GM12878 (cell line): Measurements from ENCODE around the gene SOBP. TPM values are rescaled to one million over a fixed set of nuclear protein-coding genes. Genes with fewer than 3 reads are reported as not detected.

Experiments used
- CBX3 ChIP-seq: fragments of 200-600 bp; sonication (generic); IDR thresholded peaks from 2 replicates; pipeline ENCODE4 v1.6.1; 2016; ENCODE audit warnings: low read depth, borderline replicate concordance
- CREB1 ChIP-seq: IDR thresholded peaks from 2 replicates; pipeline ENCODE4 v1.6.1; 2012; ENCODE audit warnings: low read depth, mild to moderate bottlenecking, inconsistent platforms
- EP300 ChIP-seq, 2 experiments: fragments of 150-350 bp in 1 of 2; IDR thresholded peaks; 2 replicates each; pipeline ENCODE4 v1.6.1; 2011 to 2012; ENCODE audit warnings: low read depth in 2 of 2, low read length in 2 of 2, borderline replicate concordance in 1 of 2, improper control_type of control experiment in 1 of 2, inconsistent platforms in 1 of 2; ENCODE audit not compliant: control insufficient read depth in 1 of 2
- EZH2 ChIP-seq: IDR thresholded peaks from 2 replicates; pipeline ENCODE4 v1.6.1; 2012; ENCODE audit warnings: low read depth, mild to moderate bottlenecking, control low read depth, inconsistent platforms, low read length, borderline replicate concordance; ENCODE audit not compliant: control insufficient read depth
- GATAD2B ChIP-seq: fragments of 450-650 bp; conservative IDR thresholded peaks from 2 replicates; pipeline ENCODE4 v1.6.1; 2017; ENCODE audit warnings: low read depth, mild to moderate bottlenecking, moderate library complexity
- HDAC2 ChIP-seq: fragments of 200-600 bp; sonication (generic); IDR thresholded peaks from 2 replicates; pipeline ENCODE4 v1.6.1; 2017
- HDAC6 ChIP-seq: fragments of 200-600 bp; sonication (generic); IDR thresholded peaks from one replicate; pipeline ENCODE4 v1.8.0; 2017; ENCODE audit warnings: antibody characterized with exemption; ENCODE audit not compliant: unreplicated experiment
- HSF1 ChIP-seq: fragments of 150-350 bp; IDR thresholded peaks from 2 replicates; pipeline ENCODE4 v1.6.1; 2014; ENCODE audit warnings: mild to moderate bottlenecking, low read depth, low read length
- IRF5 ChIP-seq: fragments of 450-650 bp; IDR thresholded peaks from 2 replicates; pipeline ENCODE4 v1.6.1; 2017; ENCODE audit warnings: borderline replicate concordance
- JUND ChIP-seq: IDR thresholded peaks from 2 replicates; pipeline ENCODE4 v1.6.1; 2012; ENCODE audit warnings: low read depth, mild to moderate bottlenecking, low read length, improper control_type of control experiment, moderate library complexity
- LARP7 ChIP-seq: fragments of 450-650 bp; IDR thresholded peaks from 2 replicates; pipeline ENCODE4 v1.6.1; 2017; ENCODE audit warnings: mild to moderate bottlenecking
- MEF2B ChIP-seq: fragments of 450-650 bp; IDR thresholded peaks from 2 replicates; pipeline ENCODE4 v1.6.1; 2018; ENCODE audit warnings: mild to moderate bottlenecking, moderate library complexity; ENCODE audit not compliant: partially characterized antibody, poor library complexity, severe bottlenecking
- MTA3 ChIP-seq: IDR thresholded peaks from 2 replicates; pipeline ENCODE4 v1.6.1; 2012; ENCODE audit warnings: low read length, inconsistent platforms, borderline replicate concordance
- MYB ChIP-seq: fragments of 150-350 bp; IDR thresholded peaks from 2 replicates; pipeline ENCODE4 v1.6.1; 2014; ENCODE audit warnings: mild to moderate bottlenecking, low read depth, low read length, borderline replicate concordance
- MYC ChIP-seq: IDR thresholded peaks from 2 replicates; pipeline ENCODE4 v1.6.1; 2011; ENCODE audit warnings: mild to moderate bottlenecking, low read length, moderate library complexity, inconsistent platforms; ENCODE audit not compliant: insufficient read depth, insufficient replicate concordance, insufficient read length, severe bottlenecking
- PKNOX1 ChIP-seq: fragments of 450-650 bp; IDR thresholded peaks from 2 replicates; pipeline ENCODE4 v1.6.1; 2016; ENCODE audit warnings: mild to moderate bottlenecking
- POLR2A ChIP-seq: IDR thresholded peaks from 2 replicates; pipeline ENCODE4 v1.6.1; 2011; ENCODE audit warnings: low read depth, mild to moderate bottlenecking, low read length
- SMAD5 ChIP-seq: IDR thresholded peaks from 2 replicates; pipeline ENCODE4 v1.6.1; 2016; ENCODE audit warnings: antibody characterized with exemption, low read depth
- SREBF2 ChIP-seq: IDR thresholded peaks from 2 replicates; pipeline ENCODE4 v1.6.1; 2012; ENCODE audit warnings: mild to moderate bottlenecking, low read length
- STAT3 ChIP-seq: IDR thresholded peaks from 2 replicates; pipeline ENCODE4 v1.6.1; 2011; ENCODE audit warnings: low read depth, low read length, improper control_type of control experiment
- ZBED1 ChIP-seq: IDR thresholded peaks from 2 replicates; pipeline ENCODE4 v1.6.1; 2016; ENCODE audit warnings: borderline replicate concordance
- ZNF217 ChIP-seq: fragments of 450-650 bp; IDR thresholded peaks from 2 replicates; pipeline ENCODE4 v1.6.1; 2017; ENCODE audit warnings: antibody characterized with exemption, mild to moderate bottlenecking
- polyA plus RNA-seq, 11 experiments: library from polyadenylated mRNA; depleted of rRNA in 4 of 11; unstranded in 6 of 11; stranded (reverse) in 5 of 11; fragments of >200 nt; fragmentation: Nextera tagmentation in 4 of 11; fragmentation: Illumina TruSeq in 1 of 11; extraction: Ambion mirVana in 4 of 11; extraction: Trizol in 1 of 11; gene quantifications; 1 replicate in 1 of 11; 2 replicates in 10 of 11; pipeline versions ENCODE4 v1.2.1 to v1.2.3, GENCODE V29; 2011 to 2016; ENCODE audit warnings: inconsistent platforms in 2 of 11, missing spikeins in 2 of 11, low read depth in 1 of 11
- total RNA-seq, 4 experiments: library from RNA; depleted of rRNA in 3 of 4; stranded (reverse); fragments of >200 nt in 3 of 4; fragmentation: Illumina TruSeq in 1 of 4; extraction: Trizol in 1 of 4; gene quantifications; 2 replicates each; pipeline versions ENCODE4 v1.2.1 to v1.2.3, GENCODE V29; 2013 to 2021
- TF ChIP-seq, protein P1 (sequence below), 3 experiments: IDR thresholded peaks in 2 of 3; conservative IDR thresholded peaks in 1 of 3; 2 replicates each; pipeline ENCODE4 v1.5.1; 2011; ENCODE audit warnings: low read depth in 3 of 3, low read length in 3 of 3, mild to moderate bottlenecking in 3 of 3, control low read depth in 2 of 3, moderate library complexity in 2 of 3, inconsistent platforms in 1 of 3, mixed read lengths in 1 of 3; ENCODE audit not compliant: control insufficient read depth in 2 of 3, insufficient read depth in 1 of 3; ENCODE audit errors: extremely low read depth in 1 of 3
- TF ChIP-seq, protein P2 (sequence below): fragments of 450-650 bp; IDR thresholded peaks from 2 replicates; pipeline ENCODE4 v1.6.1; 2014; ENCODE audit warnings: mild to moderate bottlenecking

The SOBP gene
- total and polyA plus RNA-seq, 10 of the 15 experiments (the other 5 are each of a cell fraction or from before 2014, with no cell fraction given) = 0.49 to 1.9 (median 0.78) TPM

DNA sequence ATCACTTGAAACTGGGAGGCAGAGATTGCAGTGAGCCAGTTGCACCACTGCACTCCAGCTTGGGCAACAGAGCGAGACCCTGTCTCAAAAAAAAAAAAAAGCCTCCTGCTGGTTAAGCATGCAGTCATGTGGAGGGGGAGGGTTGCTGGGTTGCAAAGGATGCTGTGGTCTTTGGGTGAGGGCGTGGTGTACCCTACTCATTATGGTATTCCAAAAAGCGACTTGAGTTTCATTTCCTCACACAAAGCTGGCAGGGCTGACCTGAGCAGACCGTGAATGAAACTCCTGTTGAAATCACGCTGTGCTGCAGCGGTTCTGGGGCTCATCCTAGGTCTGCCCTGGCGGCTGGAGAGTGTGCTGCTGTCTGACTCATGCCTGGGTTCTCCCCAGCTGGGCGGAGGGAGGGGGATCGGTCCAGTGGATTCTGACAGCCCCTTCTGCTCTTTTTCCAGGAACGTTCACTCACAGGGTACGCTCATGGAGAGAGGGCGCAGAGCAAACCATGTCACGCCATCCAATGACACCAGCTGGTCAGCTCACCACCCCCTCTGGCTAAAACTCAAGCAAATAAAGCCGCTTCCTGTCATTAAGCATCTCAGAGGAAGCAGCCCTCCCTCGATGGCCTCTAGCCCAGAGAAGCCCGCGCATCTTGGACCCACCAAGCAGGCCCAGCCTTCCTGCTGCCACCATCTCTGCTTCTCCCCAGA lies 168.0 kb downstream of the SOBP start (continued):
- TF ChIP-seq HDAC2 (no peak), ZNF217 (no peak), IRF5 (no peak), HDAC6 (no peak), PKNOX1 (peak; percentile 7; the same call in 1 of the 2 replicates), POLR2A (peak; percentile 64), SREBF2 (no peak), STAT3 (no peak), MYC (no peak), EP300 (IDR thresholded peaks at IDR 0.05; ENCODE audit: borderline replicate concordance in 1 of 2, control insufficient read depth in 1 of 2, low read depth in 2 of 2, low read length in 2 of 2) (peak in 1 of 2 experiments; percentile 57; a peak in 1 of 4 replicates), MEF2B (no peak), MTA3 (peak; percentile 69; the same call in 1 of the 2 replicates), CREB1 (peak; percentile 74), CBX3 (no peak), JUND (no peak), MYB (no peak), ZBED1 (peak; percentile 54; the same call in 1 of the 2 replicates), SMAD5 (no peak), GATAD2B (peak; percentile 52; the same call in 1 of the 2 replicates), EZH2 (no peak), LARP7 (no peak), HSF1 (no peak)
- TF ChIP-seq, protein P1, sequence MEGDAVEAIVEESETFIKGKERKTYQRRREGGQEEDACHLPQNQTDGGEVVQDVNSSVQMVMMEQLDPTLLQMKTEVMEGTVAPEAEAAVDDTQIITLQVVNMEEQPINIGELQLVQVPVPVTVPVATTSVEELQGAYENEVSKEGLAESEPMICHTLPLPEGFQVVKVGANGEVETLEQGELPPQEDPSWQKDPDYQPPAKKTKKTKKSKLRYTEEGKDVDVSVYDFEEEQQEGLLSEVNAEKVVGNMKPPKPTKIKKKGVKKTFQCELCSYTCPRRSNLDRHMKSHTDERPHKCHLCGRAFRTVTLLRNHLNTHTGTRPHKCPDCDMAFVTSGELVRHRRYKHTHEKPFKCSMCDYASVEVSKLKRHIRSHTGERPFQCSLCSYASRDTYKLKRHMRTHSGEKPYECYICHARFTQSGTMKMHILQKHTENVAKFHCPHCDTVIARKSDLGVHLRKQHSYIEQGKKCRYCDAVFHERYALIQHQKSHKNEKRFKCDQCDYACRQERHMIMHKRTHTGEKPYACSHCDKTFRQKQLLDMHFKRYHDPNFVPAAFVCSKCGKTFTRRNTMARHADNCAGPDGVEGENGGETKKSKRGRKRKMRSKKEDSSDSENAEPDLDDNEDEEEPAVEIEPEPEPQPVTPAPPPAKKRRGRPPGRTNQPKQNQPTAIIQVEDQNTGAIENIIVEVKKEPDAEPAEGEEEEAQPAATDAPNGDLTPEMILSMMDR (IDR thresholded peaks at IDR 0.05 in 2 of 3, conservative IDR thresholded peaks at IDR 0.05 in 1 of 3; ENCODE audit: control insufficient read depth in 2 of 3, extremely low read depth in 1 of 3, insufficient read depth in 1 of 3, low read depth in 3 of 3, low read length in 3 of 3) = peak; percentile 4 to 47 (median 43); a peak in 3 of 6 replicates
- TF ChIP-seq, protein P2, sequence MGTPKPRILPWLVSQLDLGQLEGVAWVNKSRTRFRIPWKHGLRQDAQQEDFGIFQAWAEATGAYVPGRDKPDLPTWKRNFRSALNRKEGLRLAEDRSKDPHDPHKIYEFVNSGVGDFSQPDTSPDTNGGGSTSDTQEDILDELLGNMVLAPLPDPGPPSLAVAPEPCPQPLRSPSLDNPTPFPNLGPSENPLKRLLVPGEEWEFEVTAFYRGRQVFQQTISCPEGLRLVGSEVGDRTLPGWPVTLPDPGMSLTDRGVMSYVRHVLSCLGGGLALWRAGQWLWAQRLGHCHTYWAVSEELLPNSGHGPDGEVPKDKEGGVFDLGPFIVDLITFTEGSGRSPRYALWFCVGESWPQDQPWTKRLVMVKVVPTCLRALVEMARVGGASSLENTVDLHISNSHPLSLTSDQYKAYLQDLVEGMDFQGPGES = no peak
